Transverse colon (tissue), 4 donors: Measurements from ENCODE around the gene PDE4D.

Experiments used
- POLR2A ChIP-seq: fragments of 450-650 bp; IDR thresholded peaks from one replicate; pipeline ENCODE4 v1.6.1; 2016; ENCODE audit warnings: antibody characterized with exemption, mild to moderate bottlenecking, moderate library complexity
- POLR2AphosphoS5 ChIP-seq, 3 donors: sonication (generic); formaldehyde crosslinking; IDR thresholded peaks; one replicate each; pipeline ENCODE4 v1.6.1; 2016; ENCODE audit warnings: antibody characterized with exemption in 3 of 3
- TF ChIP-seq, protein P1 (sequence below), 5 experiments: fragments of 200-600 bp in 3 of 5; fragments of 450-650 bp in 2 of 5; sonication (generic) in 3 of 5; IDR thresholded peaks; 1 replicate in 2 of 5; 2 replicates in 3 of 5; pipeline ENCODE4 v1.5.1; 2016 to 2017; ENCODE audit warnings: antibody characterized with exemption in 5 of 5, inconsistent platforms in 3 of 5, mild to moderate bottlenecking in 2 of 5, moderate library complexity in 1 of 5

DNA sequence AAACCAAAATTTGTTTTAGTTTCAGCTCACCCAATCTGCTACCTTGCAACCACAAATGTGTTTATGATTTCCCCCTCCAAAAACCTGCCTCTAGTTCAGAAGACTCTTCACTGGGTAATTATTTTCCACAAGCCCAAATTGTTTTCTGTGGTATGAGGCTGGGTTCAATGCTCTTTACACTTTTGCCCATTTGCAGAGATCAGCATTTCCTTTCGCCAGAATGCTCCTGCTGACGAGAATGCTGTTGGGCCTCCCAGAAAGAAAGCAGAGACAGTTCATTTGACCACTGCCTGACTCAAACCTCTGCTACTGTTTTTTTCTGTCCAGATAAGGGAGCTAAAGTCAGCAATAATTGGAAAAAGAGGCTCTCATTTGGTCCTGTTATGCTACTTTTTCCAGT lies 427.3 kb downstream of the PDE4D start:
- TF ChIP-seq, protein P1, sequence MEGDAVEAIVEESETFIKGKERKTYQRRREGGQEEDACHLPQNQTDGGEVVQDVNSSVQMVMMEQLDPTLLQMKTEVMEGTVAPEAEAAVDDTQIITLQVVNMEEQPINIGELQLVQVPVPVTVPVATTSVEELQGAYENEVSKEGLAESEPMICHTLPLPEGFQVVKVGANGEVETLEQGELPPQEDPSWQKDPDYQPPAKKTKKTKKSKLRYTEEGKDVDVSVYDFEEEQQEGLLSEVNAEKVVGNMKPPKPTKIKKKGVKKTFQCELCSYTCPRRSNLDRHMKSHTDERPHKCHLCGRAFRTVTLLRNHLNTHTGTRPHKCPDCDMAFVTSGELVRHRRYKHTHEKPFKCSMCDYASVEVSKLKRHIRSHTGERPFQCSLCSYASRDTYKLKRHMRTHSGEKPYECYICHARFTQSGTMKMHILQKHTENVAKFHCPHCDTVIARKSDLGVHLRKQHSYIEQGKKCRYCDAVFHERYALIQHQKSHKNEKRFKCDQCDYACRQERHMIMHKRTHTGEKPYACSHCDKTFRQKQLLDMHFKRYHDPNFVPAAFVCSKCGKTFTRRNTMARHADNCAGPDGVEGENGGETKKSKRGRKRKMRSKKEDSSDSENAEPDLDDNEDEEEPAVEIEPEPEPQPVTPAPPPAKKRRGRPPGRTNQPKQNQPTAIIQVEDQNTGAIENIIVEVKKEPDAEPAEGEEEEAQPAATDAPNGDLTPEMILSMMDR (IDR thresholded peaks at IDR 0.05) = no peak
- no peak for TF ChIP-seq POLR2A
- no peak for TF ChIP-seq POLR2AphosphoS5 (IDR thresholded peaks at IDR 0.05)
